HEK293 (cell line): ENCODE measurements around the gene GPS1.

Experiments used
- CTCF ChIA-PET: fragments of 350-600 bp; formaldehyde crosslinking; extraction: SDS; loops from one replicate; lab custom pipeline; 2021; ENCODE audit warnings: antibody characterized with exemption; lab: Yijun Ruan, JAX
- POLR2A ChIA-PET: fragments of 300-600 bp; formaldehyde crosslinking; extraction: SDS; loops from one replicate; lab custom pipeline; 2020; ENCODE audit warnings: antibody characterized with exemption, inconsistent platforms; lab: Yijun Ruan, JAX
- H3K27ac ChIP-seq: fragments of 200-500 bp; sonication (Bioruptor generic); 2 replicates; pipeline ENCODE4 v1.5.1; 2014; ENCODE audit warnings: low read depth, low read length, control low read depth, inconsistent platforms; ENCODE audit errors: extremely low read depth
- H3K36me3 ChIP-seq, 2 experiments: fragments of 200-500 bp in 1 of 2; sonication (Bioruptor generic) in 1 of 2; 1 replicate in 1 of 2; 2 replicates in 1 of 2; pipeline ENCODE4 v1.5.1; 2014 to 2017; ENCODE audit warnings: inconsistent platforms in 2 of 2, low read length in 2 of 2; ENCODE audit not compliant: control insufficient read depth in 2 of 2, insufficient read depth in 1 of 2
- H3K4me1 ChIP-seq: fragments of 200-500 bp; sonication (Bioruptor generic); 2 replicates; pipeline ENCODE4 v1.5.1; 2014; ENCODE audit warnings: mild to moderate bottlenecking, low read length, inconsistent platforms; ENCODE audit not compliant: control insufficient read depth, insufficient read depth
- H3K4me3 ChIP-seq: 2 replicates; pipeline ENCODE4 v1.5.1; 2011; ENCODE audit warnings: low read depth, mild to moderate bottlenecking, control low read depth, low read length, moderate library complexity
- H3K9me3 ChIP-seq: fragments of 200-500 bp; sonication (Bioruptor generic); 2 replicates; pipeline ENCODE4 v1.5.1; 2014; ENCODE audit warnings: low read depth, low read length, inconsistent platforms; ENCODE audit not compliant: control insufficient read depth, insufficient read depth
- EGR2 ChIP-seq: fragments of 450-650 bp; formaldehyde crosslinking; IDR thresholded peaks from 2 replicates; pipeline ENCODE4 v1.5.1; 2016; ENCODE audit warnings: low read depth, missing biosample characterization, missing genetic modification characterization
- KLF1 ChIP-seq: fragments of 450-650 bp; formaldehyde crosslinking; IDR thresholded peaks from 2 replicates; pipeline ENCODE4 v1.5.1; 2016; ENCODE audit warnings: missing biosample characterization, missing genetic modification characterization
- KLF10 ChIP-seq: fragments of 450-650 bp; IDR thresholded peaks from 2 replicates; pipeline ENCODE4 v1.5.1; 2018; ENCODE audit warnings: missing biosample characterization, mild to moderate bottlenecking, missing genetic modification characterization
- PRDM6 ChIP-seq: fragments of 450-650 bp; formaldehyde crosslinking; IDR thresholded peaks from 2 replicates; pipeline ENCODE4 v1.5.1; 2017; ENCODE audit warnings: missing biosample characterization, missing genetic modification characterization
- SCRT2 ChIP-seq: fragments of 450-650 bp; formaldehyde crosslinking; IDR thresholded peaks from 2 replicates; pipeline ENCODE4 v1.5.1; 2016; ENCODE audit warnings: missing biosample characterization, missing genetic modification characterization
- ZBTB17 ChIP-seq: fragments of 450-650 bp; formaldehyde crosslinking; IDR thresholded peaks from 2 replicates; pipeline ENCODE4 v1.5.1; 2016; ENCODE audit warnings: missing biosample characterization, missing genetic modification characterization
- ZFHX2 ChIP-seq: fragments of 450-650 bp; formaldehyde crosslinking; conservative IDR thresholded peaks from 2 replicates; pipeline ENCODE4 v1.5.1; 2016; ENCODE audit warnings: missing biosample characterization, missing genetic modification characterization
- ZNF211 ChIP-seq: fragments of 450-650 bp; formaldehyde crosslinking; IDR thresholded peaks from 2 replicates; pipeline ENCODE4 v1.5.1; 2016; ENCODE audit warnings: low read depth, missing biosample characterization, missing genetic modification characterization
- ZNF239 ChIP-seq: fragments of 450-650 bp; formaldehyde crosslinking; IDR thresholded peaks from 2 replicates; pipeline ENCODE4 v1.5.1; 2016; ENCODE audit warnings: missing biosample characterization, missing genetic modification characterization
- ZNF26 ChIP-seq: fragments of 450-650 bp; formaldehyde crosslinking; IDR thresholded peaks from 2 replicates; pipeline ENCODE4 v1.5.1; 2016; ENCODE audit warnings: missing biosample characterization, missing genetic modification characterization
- ZNF274 ChIP-seq, 2 experiments: fragments of 200-500 bp in 1 of 2; fragments of 450-650 bp in 1 of 2; sonication (Bioruptor generic) in 1 of 2; formaldehyde crosslinking in 1 of 2; IDR thresholded peaks; 2 replicates each; pipeline versions ENCODE4 v1.5.1 to v1.6.1; 2014 to 2016; ENCODE audit warnings: borderline replicate concordance in 1 of 2, inconsistent platforms in 1 of 2, low read length in 1 of 2, missing biosample characterization in 1 of 2, missing genetic modification characterization in 1 of 2
- ZNF292 ChIP-seq: fragments of 450-650 bp; formaldehyde crosslinking; IDR thresholded peaks from 2 replicates; pipeline ENCODE4 v1.5.1; 2016; ENCODE audit warnings: low read depth, missing biosample characterization, missing genetic modification characterization, borderline replicate concordance
- ZNF311 ChIP-seq: fragments of 450-650 bp; formaldehyde crosslinking; IDR thresholded peaks from 2 replicates; pipeline ENCODE4 v1.5.1; 2017; ENCODE audit warnings: missing biosample characterization, missing genetic modification characterization, borderline replicate concordance
- ZNF596 ChIP-seq: fragments of 450-650 bp; IDR thresholded peaks from 2 replicates; pipeline ENCODE4 v1.5.0; 2018; ENCODE audit warnings: missing biosample characterization, mild to moderate bottlenecking, missing genetic modification characterization, moderate library complexity
- ZNF791 ChIP-seq: fragments of 450-650 bp; formaldehyde crosslinking; IDR thresholded peaks from 2 replicates; pipeline ENCODE4 v1.5.1; 2016; ENCODE audit warnings: missing biosample characterization, missing genetic modification characterization
- TF ChIP-seq, protein P1 (sequence below): fragments of 450-650 bp; formaldehyde crosslinking; IDR thresholded peaks from 2 replicates; pipeline ENCODE4 v1.5.1; 2016; ENCODE audit warnings: missing biosample characterization, missing genetic modification characterization, borderline replicate concordance
- TF ChIP-seq, protein P2 (sequence below): fragments of 450-650 bp; formaldehyde crosslinking; IDR thresholded peaks from 2 replicates; pipeline ENCODE4 v1.5.1; 2016; ENCODE audit warnings: missing biosample characterization, missing genetic modification characterization, borderline replicate concordance

Gene GPS1

DNA sequence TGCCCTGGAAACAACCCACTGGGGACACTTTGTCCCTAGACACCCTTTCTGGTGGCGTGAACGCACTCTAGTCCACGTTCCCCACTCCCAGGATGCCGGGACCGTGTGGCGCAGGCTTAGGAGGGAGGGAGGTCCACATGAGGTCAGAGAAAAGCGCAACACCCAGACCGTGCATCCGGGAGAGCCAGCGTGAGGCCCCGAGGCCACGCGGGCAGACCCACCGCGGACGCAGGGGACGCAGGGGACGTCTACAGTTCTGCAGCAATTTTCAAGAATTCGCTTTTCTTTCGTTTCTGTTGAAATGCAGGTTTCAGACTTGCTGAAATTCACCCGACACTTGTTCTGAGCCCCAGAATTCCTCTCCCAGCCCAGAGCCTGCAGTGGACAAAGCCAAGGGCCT lies 4.8 kb upstream of the GPS1 start (continued):
- TF ChIP-seq PRDM6 (tag by site-specific recombination), result no peak
- TF ChIP-seq ZNF791 (tag by site-specific recombination), result no peak
- no peak for TF ChIP-seq ZFHX2

DNA sequence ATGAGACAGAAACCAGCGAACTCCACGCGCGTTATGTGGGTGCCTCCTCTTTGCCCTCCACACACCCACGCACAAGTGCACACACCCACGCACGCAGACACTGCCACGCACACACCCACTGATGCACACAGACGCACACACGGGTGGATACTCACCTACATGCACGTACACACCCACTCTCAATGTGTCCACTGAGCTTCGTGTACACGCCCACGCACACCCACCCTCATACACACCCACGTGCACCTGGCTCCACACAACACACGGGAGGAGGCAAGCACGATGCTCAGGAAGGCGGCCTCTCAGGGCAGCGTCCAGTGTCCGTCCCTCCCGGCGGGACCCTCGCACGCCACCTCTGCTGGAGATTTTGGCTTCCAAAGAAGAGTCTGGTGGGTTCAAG lies 4.3 kb upstream of the GPS1 start:
- TF ChIP-seq ZFHX2, result peak; percentile 100
- peak; percentile 91 for TF ChIP-seq KLF1 (tag by site-specific recombination)
- TF ChIP-seq ZNF311 (tag by site-specific recombination), result no peak
- TF ChIP-seq EGR2 (tag by site-specific recombination), result peak; percentile 100
- no peak for TF ChIP-seq ZNF26 (tag by site-specific recombination)
- TF ChIP-seq ZBTB17 (tag by site-specific recombination), result no peak
- peaks cover 3% of the 10 kb centered on the region; the same call in 1 of the 2 replicates for H3K4me1 ChIP-seq
- H3K4me3 ChIP-seq, result no peak overlapping the region
- H3K9me3 ChIP-seq, result no peaks in the 10 kb centered on the region
- H3K27ac ChIP-seq, result no peak overlapping the region
- H3K36me3 ChIP-seq, result peaks cover 0 to 49% of the 10 kb centered on the region in 2 experiments; a peak in 1 of 3 replicates
- ChIA-PET CTCF (interaction anchor here (0.6 to 1.1 kb wide), 2 partner anchors 17 to 260 kb away, joined by 3 read pairs; no protein-coding TSS in a partner anchor), POLR2A (interaction anchor here (0.5 to 1.1 kb wide), 2 partner anchors 10 to 540 kb away, joined by 4 to 5 read pairs; partner anchors contain the start of gene DCXR)

GRCh38 chr17:82047914-82048570 lies 3.7 kb upstream of the GPS1 start:
- H3K27ac ChIP-seq, result no peak overlapping the region
- no peaks in the 10 kb centered on the region for H3K9me3 ChIP-seq
- TF ChIP-seq SCRT2 (tag by site-specific recombination) (peak; percentile 83), ZNF274 (IDR thresholded peaks at IDR 0.05; ENCODE audit: low read length) (no peak), ZNF274 (tag by site-specific recombination; IDR thresholded peaks at IDR 0.05; ENCODE audit: borderline replicate concordance) (no peak)
- peaks cover 7% of the 10 kb centered on the region for H3K4me1 ChIP-seq
- no peak overlapping the region for H3K4me3 ChIP-seq
- CTCF ChIA-PET, result interaction anchor here (0.6 to 1.1 kb wide), 2 partner anchors 18 to 260 kb away, joined by 3 read pairs; no protein-coding TSS in a partner anchor
- POLR2A ChIA-PET, result interaction anchor here (0.5 to 1.1 kb wide), 2 partner anchors 10 to 541 kb away, joined by 4 to 5 read pairs; partner anchors contain the start of gene DCXR
- peaks cover 0 to 49% of the 10 kb centered on the region in 2 experiments; a peak in 1 of 3 replicates for H3K36me3 ChIP-seq

DNA sequence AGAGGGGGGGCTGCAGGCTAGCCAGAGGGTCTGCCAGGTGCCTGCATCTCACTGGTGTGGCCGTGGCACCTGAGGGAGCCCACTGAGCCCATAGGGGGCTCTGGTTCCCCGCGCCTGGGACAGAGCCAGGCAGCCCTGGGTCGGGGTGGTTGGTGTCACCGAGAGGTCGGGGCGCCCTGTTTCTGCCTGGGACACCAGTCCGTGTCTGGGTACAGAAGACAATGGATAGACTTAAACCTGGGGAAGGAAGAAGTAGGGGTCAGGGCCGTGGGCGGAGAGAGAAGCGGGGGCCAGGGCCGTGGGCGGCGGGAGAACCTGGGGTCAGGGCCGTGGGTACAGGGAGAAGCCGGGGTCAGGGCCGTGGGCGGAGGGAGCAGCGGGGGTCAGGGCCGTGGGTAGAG lies 3.1 kb upstream of the GPS1 start:
- peaks cover 0 to 54% of the 10 kb centered on the region in 2 experiments; a peak in 1 of 3 replicates for H3K36me3 ChIP-seq
- H3K9me3 ChIP-seq, result no peaks in the 10 kb centered on the region
- no peak overlapping the region for H3K27ac ChIP-seq
- POLR2A ChIA-PET, result interaction anchor here (14.2 kb wide), 1 partner anchor 10 kb away, joined by 96 read pairs; the partner anchor contains the start of gene DCXR
- peaks cover 7% of the 10 kb centered on the region for H3K4me1 ChIP-seq
- no peak overlapping the region for H3K4me3 ChIP-seq
- CTCF ChIA-PET, result interaction anchor here (1.0 to 1.1 kb wide), 3 partner anchors 11 to 18 kb away, joined by 3 to 4 read pairs (median 3); partner anchors contain the start of gene DCXR
- TF ChIP-seq ZNF239, result no peak
- TF ChIP-seq, protein P1, sequence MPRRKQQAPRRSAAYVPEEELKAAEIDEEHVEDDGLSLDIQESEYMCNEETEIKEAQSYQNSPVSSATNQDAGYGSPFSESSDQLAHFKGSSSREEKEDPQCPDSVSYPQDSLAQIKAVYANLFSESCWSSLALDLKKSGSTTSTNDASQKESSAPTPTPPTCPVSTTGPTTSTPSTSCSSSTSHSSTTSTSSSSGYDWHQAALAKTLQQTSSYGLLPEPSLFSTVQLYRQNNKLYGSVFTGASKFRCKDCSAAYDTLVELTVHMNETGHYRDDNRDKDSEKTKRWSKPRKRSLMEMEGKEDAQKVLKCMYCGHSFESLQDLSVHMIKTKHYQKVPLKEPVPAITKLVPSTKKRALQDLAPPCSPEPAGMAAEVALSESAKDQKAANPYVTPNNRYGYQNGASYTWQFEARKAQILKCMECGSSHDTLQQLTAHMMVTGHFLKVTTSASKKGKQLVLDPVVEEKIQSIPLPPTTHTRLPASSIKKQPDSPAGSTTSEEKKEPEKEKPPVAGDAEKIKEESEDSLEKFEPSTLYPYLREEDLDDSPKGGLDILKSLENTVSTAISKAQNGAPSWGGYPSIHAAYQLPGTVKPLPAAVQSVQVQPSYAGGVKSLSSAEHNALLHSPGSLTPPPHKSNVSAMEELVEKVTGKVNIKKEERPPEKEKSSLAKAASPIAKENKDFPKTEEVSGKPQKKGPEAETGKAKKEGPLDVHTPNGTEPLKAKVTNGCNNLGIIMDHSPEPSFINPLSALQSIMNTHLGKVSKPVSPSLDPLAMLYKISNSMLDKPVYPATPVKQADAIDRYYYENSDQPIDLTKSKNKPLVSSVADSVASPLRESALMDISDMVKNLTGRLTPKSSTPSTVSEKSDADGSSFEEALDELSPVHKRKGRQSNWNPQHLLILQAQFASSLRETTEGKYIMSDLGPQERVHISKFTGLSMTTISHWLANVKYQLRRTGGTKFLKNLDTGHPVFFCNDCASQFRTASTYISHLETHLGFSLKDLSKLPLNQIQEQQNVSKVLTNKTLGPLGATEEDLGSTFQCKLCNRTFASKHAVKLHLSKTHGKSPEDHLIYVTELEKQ (tag by site-specific recombination), result no peak
- no peak for TF ChIP-seq KLF10
- TF ChIP-seq ZNF596 (tag by site-specific recombination), result no peak
- TF ChIP-seq ZNF292, result no peak
- no peak for TF ChIP-seq ZNF211 (tag by site-specific recombination)
- peak; percentile 95 for TF ChIP-seq ZFHX2
- TF ChIP-seq, protein P2, sequence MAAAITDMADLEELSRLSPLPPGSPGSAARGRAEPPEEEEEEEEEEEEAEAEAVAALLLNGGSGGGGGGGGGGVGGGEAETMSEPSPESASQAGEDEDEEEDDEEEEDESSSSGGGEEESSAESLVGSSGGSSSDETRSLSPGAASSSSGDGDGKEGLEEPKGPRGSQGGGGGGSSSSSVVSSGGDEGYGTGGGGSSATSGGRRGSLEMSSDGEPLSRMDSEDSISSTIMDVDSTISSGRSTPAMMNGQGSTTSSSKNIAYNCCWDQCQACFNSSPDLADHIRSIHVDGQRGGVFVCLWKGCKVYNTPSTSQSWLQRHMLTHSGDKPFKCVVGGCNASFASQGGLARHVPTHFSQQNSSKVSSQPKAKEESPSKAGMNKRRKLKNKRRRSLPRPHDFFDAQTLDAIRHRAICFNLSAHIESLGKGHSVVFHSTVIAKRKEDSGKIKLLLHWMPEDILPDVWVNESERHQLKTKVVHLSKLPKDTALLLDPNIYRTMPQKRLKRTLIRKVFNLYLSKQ, result no peak
